Neuronal stem cell (in vitro differentiated cells): ENCODE data around the gene RNASEH2B.

ENCODE experiments used
- DNase-seq: peaks from one replicate; pipeline ENCODE4 v3.0.0-alpha.2; 2013; ENCODE audit warnings: low spot score
- H2AFZ ChIP-seq: one replicate; pipeline ENCODE4 v1.6.1; 2013; ENCODE audit warnings: mild to moderate bottlenecking, low read length, inconsistent platforms
- H2AK5ac ChIP-seq: 2 replicates; pipeline ENCODE4 v1.6.1; 2013; ENCODE audit warnings: low read depth, mild to moderate bottlenecking, inconsistent platforms, low read length, moderate library complexity, mixed read lengths
- H2BK120ac ChIP-seq: 2 replicates; pipeline ENCODE4 v1.6.1; 2013; ENCODE audit warnings: low read depth, mild to moderate bottlenecking, inconsistent platforms, low read length, moderate library complexity, mixed read lengths
- H2BK12ac ChIP-seq: one replicate; pipeline ENCODE4 v1.6.1; 2013; ENCODE audit warnings: low read length, inconsistent platforms
- H2BK15ac ChIP-seq: 2 replicates; pipeline ENCODE4 v1.6.1; 2013; ENCODE audit warnings: mild to moderate bottlenecking, low read length, inconsistent platforms, mixed read lengths
- H2BK5ac ChIP-seq: one replicate; pipeline ENCODE4 v1.6.1; 2013; ENCODE audit warnings: inconsistent platforms, mild to moderate bottlenecking, low read length, moderate library complexity
- H3K14ac ChIP-seq: one replicate; pipeline ENCODE4 v1.6.1; 2013; ENCODE audit warnings: low read length, inconsistent platforms
- H3K18ac ChIP-seq: 2 replicates; pipeline ENCODE4 v1.6.1; 2013; ENCODE audit warnings: low read length, inconsistent platforms
- H3K23ac ChIP-seq: 2 replicates; pipeline ENCODE4 v1.6.1; 2013; ENCODE audit warnings: low read depth, mild to moderate bottlenecking, mixed read lengths, low read length, inconsistent platforms; ENCODE audit not compliant: poor library complexity
- H3K27ac ChIP-seq: replicated peaks from 3 replicates; pipeline ENCODE4 v1.5.1; 2013; ENCODE audit warnings: low read length, inconsistent platforms
- H3K27me3 ChIP-seq, 3 experiments: 2 replicates each; pipeline ENCODE4 v1.6.1; 2013; ENCODE audit warnings: low read length in 3 of 3, mild to moderate bottlenecking in 2 of 3, inconsistent platforms in 1 of 3, low read depth in 1 of 3, mixed read lengths in 1 of 3, moderate library complexity in 1 of 3; ENCODE audit not compliant: control insufficient read depth in 3 of 3, insufficient read depth in 3 of 3
- H3K36me3 ChIP-seq, 2 donors: replicated peaks in 1 of 2; 2 replicates each; pipeline ENCODE4 v1.6.1; 2013; ENCODE audit warnings: low read length in 2 of 2; ENCODE audit not compliant: control insufficient read depth in 2 of 2, insufficient read depth in 2 of 2
- H3K4ac ChIP-seq: 2 replicates; pipeline ENCODE4 v1.6.1; 2013; ENCODE audit warnings: inconsistent platforms, mild to moderate bottlenecking, low read length, moderate library complexity
- H3K4me1 ChIP-seq, 2 donors: 1 replicate in 1 of 2; 2 replicates in 1 of 2; pipeline ENCODE4 v1.6.1; 2013; ENCODE audit warnings: low read length in 2 of 2, low read depth in 1 of 2; ENCODE audit not compliant: control insufficient read depth in 2 of 2, insufficient read depth in 1 of 2
- H3K4me2 ChIP-seq: one replicate; pipeline ENCODE4 v1.6.1; 2013; ENCODE audit warnings: mild to moderate bottlenecking, low read length, inconsistent platforms; ENCODE audit not compliant: insufficient read depth, poor library complexity, severe bottlenecking
- H3K4me3 ChIP-seq, 2 donors: 2 replicates each; pipeline ENCODE4 v1.5.1; 2013; ENCODE audit warnings: low read length in 2 of 2, mild to moderate bottlenecking in 2 of 2, inconsistent platforms in 1 of 2, moderate library complexity in 1 of 2
- H3K79me1 ChIP-seq: one replicate; pipeline ENCODE4 v1.6.1; 2013; ENCODE audit warnings: low read depth, mild to moderate bottlenecking, inconsistent platforms, low read length, moderate library complexity
- H3K9ac ChIP-seq: one replicate; pipeline ENCODE4 v1.6.1; 2013; ENCODE audit warnings: mild to moderate bottlenecking, low read depth, low read length, inconsistent platforms; ENCODE audit not compliant: poor library complexity
- H3K9me3 ChIP-seq, 2 donors: replicated peaks in 1 of 2; 2 replicates each; pipeline versions ENCODE3 to v1.6.1; 2013; ENCODE audit warnings: low read length in 2 of 2, mild to moderate bottlenecking in 2 of 2, inconsistent platforms in 1 of 2, low read depth in 1 of 2, mixed read lengths in 1 of 2, moderate library complexity in 1 of 2; ENCODE audit not compliant: control insufficient read depth in 2 of 2, insufficient read depth in 1 of 2
- H4K8ac ChIP-seq: one replicate; pipeline ENCODE4 v1.6.1; 2013; ENCODE audit warnings: low read depth, mild to moderate bottlenecking, inconsistent platforms, low read length, moderate library complexity
- H4K91ac ChIP-seq: one replicate; pipeline ENCODE4 v1.6.1; 2013; ENCODE audit warnings: low read length, low read depth, mild to moderate bottlenecking, inconsistent platforms; ENCODE audit not compliant: poor library complexity
- WGBS, 2 donors: extraction: QIAGEN DNeasy Blood & Tissue Kit; methylation state at CpG; one replicate each; pipeline ENCODE4 v1.1.7; 2013; ENCODE audit warnings: missing lambda C conversion rate in 2 of 2, mixed read lengths in 1 of 2; ENCODE audit not compliant: insufficient read length in 2 of 2, insufficient replicate concordance in 1 of 2; ENCODE audit errors: extremely low coverage in 2 of 2; 5-methylcytosine and 5-hydroxymethylcytosine counted together

RNASEH2B gene

GRCh38 chr13:51004918-51005460 is 95.4 kb downstream of the RNASEH2B start:
- Histone ChIP-seq H3K9ac (no peak overlapping the region), H3K23ac (no peak overlapping the region), H3K27ac (no peak overlapping the region), H4K91ac (no peak overlapping the region), H2BK15ac (no peak overlapping the region), H3K18ac (peak overlapping the region; percentile 23), H3K4me1 (peaks cover 5 to 15% of the 10 kb centered on the region in 2 donors), H3K79me1 (no peaks in the 10 kb centered on the region), H2BK5ac (no peak overlapping the region), H4K8ac (no peak overlapping the region), H3K4me3 (no peak overlapping the region), H2BK120ac (no peak overlapping the region), H3K4me2 (no peak overlapping the region), H2BK12ac (no peak overlapping the region), H3K9me3 (peaks cover 0 to 1% of the 10 kb centered on the region in 2 donors), H2AK5ac (no peak overlapping the region), H3K4ac (no peak overlapping the region), H3K27me3 (peaks cover 0 to 50% (median 0%) of the 10 kb centered on the region in 3 experiments), H3K36me3 (no peaks in the 10 kb centered on the region), H2AFZ (no peak overlapping the region), H3K14ac (no peak overlapping the region)
- DNase-seq, result no peak
- no CpG with 5 or more reads among the region's 3 CpGs for WGBS, 2 donors

GRCh38 chr13:51005566-51005965 is 96.0 kb downstream of the RNASEH2B start:
- Histone ChIP-seq H2BK120ac (no peak overlapping the region), H4K8ac (no peak overlapping the region), H3K79me1 (no peaks in the 10 kb centered on the region), H3K4me1 (peaks cover 2 to 15% of the 10 kb centered on the region in 2 donors), H3K27ac (no peak overlapping the region), H3K18ac (no peak overlapping the region), H3K4me3 (no peak overlapping the region), H3K36me3 (no peaks in the 10 kb centered on the region), H3K27me3 (peaks cover 0 to 50% (median 0%) of the 10 kb centered on the region in 3 experiments), H3K9me3 (peaks cover 0 to 2% of the 10 kb centered on the region in 2 donors), H3K23ac (no peak overlapping the region), H4K91ac (no peak overlapping the region), H2BK12ac (no peak overlapping the region), H2BK15ac (no peak overlapping the region), H2BK5ac (no peak overlapping the region), H2AK5ac (no peak overlapping the region), H3K9ac (no peak overlapping the region), H3K14ac (no peak overlapping the region), H3K4ac (no peak overlapping the region), H3K4me2 (no peak overlapping the region), H2AFZ (no peak overlapping the region)
- no peak for DNase-seq
- WGBS, 2 donors, result no CpG with 5 or more reads among the region's 4 CpGs
